Measurements from ENCODE around the gene NOVA2.

The NOVA2 gene

GRCh38 chr19:45967246-45967645 is 6.4 kb downstream of the NOVA2 start:
- no peak for TF ChIP-seq CTCF (IDR thresholded peaks at IDR 0.05; ENCODE audit: borderline replicate concordance, control extremely low read depth, extremely low read depth, insufficient read depth, missing control alignments)
- in situ Hi-C loops (cut with MboI; ENCODE audit: low sequenced_read_pairs, unreplicated experiment): no loop called here
- no peak for DNase-seq (ENCODE audit: low spot score)

GRCh38 chr19:45962021-45962420 is 11.6 kb downstream of the NOVA2 start:
- no peak for TF ChIP-seq CTCF (IDR thresholded peaks at IDR 0.05; ENCODE audit: borderline replicate concordance, control extremely low read depth, extremely low read depth, insufficient read depth, missing control alignments)

GRCh38 chr19:45960595-45961235 is 12.9 kb downstream of the NOVA2 start:
- in situ Hi-C loops (cut with MboI; ENCODE audit: low sequenced_read_pairs, unreplicated experiment): no loop called here
- TF ChIP-seq CTCF (IDR thresholded peaks at IDR 0.05; ENCODE audit: borderline replicate concordance, control extremely low read depth, extremely low read depth, insufficient read depth, missing control alignments): no peak
- DNase-seq (ENCODE audit: low spot score): no peak

More at GRCh38 chr19:45962021-45962420, 11.6 kb downstream of the NOVA2 start:
- no peak for DNase-seq (ENCODE audit: low spot score)
- in situ Hi-C loops (cut with MboI; ENCODE audit: low sequenced_read_pairs, unreplicated experiment): no loop called here

DNA sequence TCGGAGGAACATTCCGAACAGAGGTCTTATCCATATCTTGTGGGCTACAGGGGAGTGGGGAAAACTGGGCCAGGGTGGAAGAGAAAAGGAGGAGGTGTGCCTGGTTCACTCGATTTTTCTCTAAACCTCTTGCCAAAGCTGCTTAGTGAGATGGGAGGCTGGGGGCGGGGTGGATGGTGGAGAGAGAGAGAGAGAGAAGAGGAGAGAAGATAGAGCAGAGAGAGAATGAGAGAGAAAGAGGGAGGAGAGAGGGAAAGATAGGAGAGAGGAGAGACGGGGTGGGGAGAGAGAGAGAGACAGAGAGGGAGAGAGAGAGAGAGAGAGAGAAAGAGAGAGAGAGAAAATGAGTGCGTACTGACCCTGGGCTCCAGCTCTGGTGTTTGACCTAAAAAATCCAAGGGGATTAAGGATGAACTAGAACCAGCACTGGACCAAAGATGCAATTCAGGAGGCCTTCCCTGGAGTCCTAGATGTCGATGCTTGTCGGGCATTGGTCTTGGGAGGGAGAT is 14.1 kb downstream of the NOVA2 start:
- TF ChIP-seq CTCF (IDR thresholded peaks at IDR 0.05; ENCODE audit: borderline replicate concordance, control extremely low read depth, extremely low read depth, insufficient read depth, missing control alignments): no peak
- DNase-seq (ENCODE audit: low spot score): no peak
- in situ Hi-C loops (cut with MboI; ENCODE audit: low sequenced_read_pairs, unreplicated experiment): no loop called here

DNA sequence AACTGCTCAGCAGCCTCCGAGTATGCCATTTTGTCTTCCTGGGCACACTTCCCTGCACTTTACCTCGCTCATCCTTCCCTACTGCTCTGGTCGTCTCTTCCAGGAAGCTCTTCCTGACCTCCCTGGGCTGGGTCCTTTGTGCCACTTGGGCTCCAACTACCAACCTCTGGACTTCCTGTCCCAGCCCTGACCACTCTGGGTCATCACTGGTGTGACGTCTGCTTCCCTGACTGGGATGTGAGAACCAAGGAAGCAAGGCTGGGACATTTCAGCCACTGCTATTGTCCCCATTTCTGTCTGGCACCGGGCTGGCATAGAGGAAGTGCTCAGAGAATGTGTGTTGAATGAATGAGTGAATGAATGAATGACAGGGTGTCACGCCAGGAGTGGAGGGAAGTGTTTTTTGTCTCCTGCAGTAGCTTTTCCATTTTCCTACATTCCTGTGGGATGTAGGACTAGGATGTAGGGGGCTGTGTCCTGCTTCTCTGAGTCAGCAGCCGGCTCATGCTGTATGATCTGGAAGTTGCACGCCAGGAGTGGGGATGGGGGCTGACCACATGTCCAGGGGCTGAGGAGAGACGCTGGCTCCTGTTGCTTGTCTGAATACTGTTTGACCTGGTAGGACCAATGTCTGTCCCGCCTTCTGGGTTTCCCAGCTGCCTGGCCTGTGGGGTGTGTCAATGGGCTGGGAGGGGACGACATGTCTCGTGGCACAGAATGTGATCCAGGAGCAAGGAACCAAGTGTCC is 14.7 kb downstream of the NOVA2 start:
- no peak for DNase-seq (ENCODE audit: low spot score)
- no peak for TF ChIP-seq CTCF (IDR thresholded peaks at IDR 0.05; ENCODE audit: borderline replicate concordance, control extremely low read depth, extremely low read depth, insufficient read depth, missing control alignments)
- in situ Hi-C loops (cut with MboI; ENCODE audit: low sequenced_read_pairs, unreplicated experiment): no loop called here

- DNase-seq (ENCODE audit: low spot score): no peak
- in situ Hi-C loops (cut with MboI; ENCODE audit: low sequenced_read_pairs, unreplicated experiment): no loop called here
- TF ChIP-seq CTCF (IDR thresholded peaks at IDR 0.05; ENCODE audit: borderline replicate concordance, control extremely low read depth, extremely low read depth, insufficient read depth, missing control alignments): no peak
Measured at GRCh38 chr19:45958320-45958719, 15.3 kb downstream of the NOVA2 start.
